Activated T-helper 2 cell treated with anti-CD3 and anti-CD28 coated beads, Interferon-gamma antibody, Interleukin-2, Interleukin-4, amounts not matched to agents 10 μg/mL and 5 μg/mL and 100 μg/mL, durations not matched to agents 14 hours and 24 hours and 36 hours (primary cell): Measurements from ENCODE around the gene PAQR3. TPM values are rescaled to one million over a fixed set of nuclear protein-coding genes. Genes with fewer than 3 reads are reported as not detected.
"Not testable (repeated sequence)": the region's sequence is repeated elsewhere in the genome, so short reads cannot be mapped to it uniquely, and the experiment has no call there.

Source experiments
- DNase-seq: peaks from one replicate; pipeline ENCODE4 v3.0.0; 2021; ENCODE audit warnings: low spot score
- H3K27ac Mint-ChIP-seq: one replicate; pipeline ENCODE4 v1.8.0; 2021; ENCODE audit warnings: mixed read lengths
- H3K27me3 Mint-ChIP-seq: one replicate; pipeline ENCODE4 v1.8.0; 2021; ENCODE audit warnings: low read depth, mixed read lengths
- H3K36me3 Mint-ChIP-seq: one replicate; pipeline ENCODE4 v1.8.0; 2021; ENCODE audit warnings: low read depth, mixed read lengths
- H3K4me1 Mint-ChIP-seq: one replicate; pipeline ENCODE4 v1.8.0; 2021; ENCODE audit warnings: low read depth, mixed read lengths
- H3K4me3 Mint-ChIP-seq: one replicate; pipeline ENCODE4 v1.8.0; 2021; ENCODE audit warnings: low read depth, mild to moderate bottlenecking, moderate library complexity, mixed read lengths
- H3K9me3 Mint-ChIP-seq: one replicate; pipeline ENCODE4 v1.8.0; 2021; ENCODE audit warnings: mixed read lengths
- intact Hi-C: fragments of 100-400 bp; cut with micrococcal nuclease; formaldehyde crosslinking; loops from one replicate; pipeline ENCODE4 v1.15.1; 2023
- total RNA-seq: library from RNA; stranded (reverse); gene quantifications from 2 replicates; pipeline ENCODE4 v1.2.3, GENCODE V29; 2022

PAQR3 gene
- total RNA-seq, 1 donor from 2014 or later, result 11.0 TPM

DNA sequence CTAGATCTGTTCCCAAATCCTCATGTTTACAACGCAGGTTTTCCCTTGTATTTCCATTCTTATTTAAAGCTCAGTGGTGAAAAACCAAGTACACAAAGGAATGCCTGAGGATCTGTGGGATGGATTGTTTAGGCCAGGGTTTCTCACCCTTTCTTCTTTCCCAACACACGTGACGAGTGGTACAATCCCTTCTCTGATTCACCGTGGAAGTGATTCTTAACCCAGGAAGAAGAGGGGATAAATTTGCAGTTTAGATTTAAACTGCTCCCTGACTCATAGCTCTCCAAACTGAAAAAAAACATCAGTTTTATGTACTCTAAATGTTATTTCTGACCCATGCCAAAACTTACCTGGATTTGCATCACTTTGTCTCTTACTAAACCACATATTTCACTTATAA is 17.0 kb downstream of the PAQR3 start:
- H3K27ac Mint-ChIP-seq, result no peak overlapping the region
- peaks cover 6% of the 10 kb centered on the region for H3K4me1 Mint-ChIP-seq
- no peaks in the 10 kb centered on the region for H3K9me3 Mint-ChIP-seq
- H3K27me3 Mint-ChIP-seq, result no peaks in the 10 kb centered on the region
- H3K36me3 Mint-ChIP-seq, result peaks cover 24% of the 10 kb centered on the region
- no peak overlapping the region for H3K4me3 Mint-ChIP-seq
- intact Hi-C loops, result no loop called here
- no peak for DNase-seq

- intact Hi-C loops, result no loop called here
- no peaks in the 10 kb centered on the region for H3K4me1 Mint-ChIP-seq
- no peak overlapping the region for H3K27ac Mint-ChIP-seq
- no peaks in the 10 kb centered on the region for H3K27me3 Mint-ChIP-seq
- no peak for DNase-seq
- no peak overlapping the region for H3K4me3 Mint-ChIP-seq
- H3K36me3 Mint-ChIP-seq, result peaks cover 28% of the 10 kb centered on the region
- no peaks in the 10 kb centered on the region for H3K9me3 Mint-ChIP-seq
These were observed 28.6 kb downstream of the PAQR3 start for GRCh38 chr4:78910612-78911011.

- peaks cover 23% of the 10 kb centered on the region for H3K36me3 Mint-ChIP-seq
- H3K27ac Mint-ChIP-seq, DNase-seq, H3K4me3 Mint-ChIP-seq, H3K9me3 Mint-ChIP-seq, H3K4me1 Mint-ChIP-seq, H3K27me3 Mint-ChIP-seq, intact Hi-C loops: not testable (repeated sequence)
These were observed 30.3 kb downstream of the PAQR3 start for GRCh38 chr4:78908974-78909373.

DNA sequence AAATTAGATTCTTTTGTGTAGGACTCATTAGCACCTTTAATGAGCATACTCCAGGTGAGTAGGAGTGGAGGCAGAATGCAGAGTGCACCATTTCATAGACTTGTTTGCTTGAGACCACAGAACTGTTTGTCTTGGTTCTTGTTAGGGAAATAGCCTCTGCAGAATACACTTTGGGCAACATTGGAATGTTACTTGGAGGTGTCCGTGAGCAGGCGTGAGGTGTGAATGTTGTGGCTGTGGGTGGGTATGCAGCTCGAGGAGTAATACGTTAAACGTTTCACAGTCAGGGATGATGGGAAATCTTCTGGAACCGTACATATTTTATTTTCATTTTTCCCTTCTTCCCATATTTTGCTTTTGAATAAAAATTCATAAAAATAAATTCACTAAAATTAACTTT is 31.6 kb downstream of the PAQR3 start:
- intact Hi-C loops, result no loop called here
- no peak overlapping the region for H3K4me3 Mint-ChIP-seq
- H3K4me1 Mint-ChIP-seq, result no peaks in the 10 kb centered on the region
- no peak for DNase-seq
- peaks cover 21% of the 10 kb centered on the region for H3K36me3 Mint-ChIP-seq
- no peak overlapping the region for H3K27ac Mint-ChIP-seq
- H3K9me3 Mint-ChIP-seq, result no peaks in the 10 kb centered on the region
- no peaks in the 10 kb centered on the region for H3K27me3 Mint-ChIP-seq

DNA sequence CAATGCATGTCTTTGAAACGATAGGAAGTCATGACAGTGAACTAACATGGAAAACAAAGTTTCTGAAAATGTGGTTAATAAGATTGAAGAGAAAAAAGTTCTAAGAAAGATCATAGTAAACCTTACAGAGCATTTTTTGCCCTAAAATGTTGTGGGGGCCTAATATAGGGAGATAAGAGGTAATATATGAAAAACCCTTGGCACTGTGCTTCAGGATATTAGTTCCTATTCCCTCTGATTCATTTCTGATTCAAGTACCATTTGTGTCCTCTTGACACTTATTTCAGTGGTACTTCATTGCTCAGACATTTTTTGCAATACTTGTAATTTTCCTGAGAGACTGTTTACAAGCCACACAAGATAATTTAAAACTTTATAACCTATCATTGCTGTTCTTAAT is 35.1 kb downstream of the PAQR3 start:
- no peak for DNase-seq
- no peak overlapping the region for H3K27ac Mint-ChIP-seq
- H3K4me1 Mint-ChIP-seq, result no peaks in the 10 kb centered on the region
- no peaks in the 10 kb centered on the region for H3K36me3 Mint-ChIP-seq
- intact Hi-C loops, result no loop called here
- H3K4me3 Mint-ChIP-seq, result no peak overlapping the region
- no peaks in the 10 kb centered on the region for H3K9me3 Mint-ChIP-seq
- no peaks in the 10 kb centered on the region for H3K27me3 Mint-ChIP-seq

- no peaks in the 10 kb centered on the region for H3K9me3 Mint-ChIP-seq
- H3K4me3 Mint-ChIP-seq, result no peak overlapping the region
- no peak overlapping the region for H3K27ac Mint-ChIP-seq
- H3K27me3 Mint-ChIP-seq, result no peaks in the 10 kb centered on the region
- no peak for DNase-seq
- intact Hi-C loops, result no loop called here
- no peaks in the 10 kb centered on the region for H3K4me1 Mint-ChIP-seq
- H3K36me3 Mint-ChIP-seq, result no peaks in the 10 kb centered on the region
These were observed 36.9 kb downstream of the PAQR3 start for GRCh38 chr4:78902298-78902697.

DNA sequence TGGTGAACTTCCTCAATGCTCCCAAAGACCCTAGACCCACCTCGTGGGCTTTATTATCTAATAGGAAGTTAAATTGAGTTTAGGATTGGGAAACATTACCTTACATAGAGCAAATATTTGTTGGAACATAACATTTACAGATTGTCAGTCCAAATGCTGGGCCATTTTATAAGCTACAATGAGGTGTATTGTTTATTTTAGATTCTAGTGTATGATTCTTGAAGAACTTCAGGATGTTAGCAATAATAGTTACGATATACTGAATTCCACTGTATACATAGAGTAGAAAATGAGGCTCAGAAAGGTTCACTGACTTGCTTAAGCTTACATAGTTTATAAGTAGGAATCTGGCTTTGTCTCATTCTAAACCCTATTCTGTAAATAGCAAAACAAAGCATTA is 37.4 kb downstream of the PAQR3 start:
- Mint-ChIP-seq H3K36me3 (no peaks in the 10 kb centered on the region), H3K27ac (no peak overlapping the region), H3K9me3 (no peaks in the 10 kb centered on the region), H3K4me3 (no peak overlapping the region), H3K27me3 (no peaks in the 10 kb centered on the region), H3K4me1 (no peaks in the 10 kb centered on the region)
- no peak for DNase-seq
- intact Hi-C loops, result no loop called here

DNA sequence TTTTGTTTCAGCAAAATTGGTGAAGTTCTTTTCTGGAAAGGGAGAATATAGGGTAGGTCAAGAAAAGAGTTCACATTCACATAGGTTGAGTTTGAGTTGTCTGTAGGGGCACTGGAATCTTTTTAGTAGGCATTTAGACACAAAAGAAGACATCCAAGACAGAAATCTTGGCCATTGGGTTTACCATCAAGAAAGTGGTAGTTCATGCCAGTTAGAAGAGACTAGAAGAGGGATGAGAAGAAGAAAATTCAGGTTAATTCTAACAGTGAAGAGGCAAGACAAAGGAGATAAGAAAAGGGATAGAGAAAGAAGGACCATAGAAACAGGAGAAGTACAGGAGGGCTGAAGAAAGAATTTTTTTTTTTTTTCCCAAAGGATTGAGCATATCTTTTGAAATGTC is 39.9 kb downstream of the PAQR3 start:
- Mint-ChIP-seq H3K4me1 (no peaks in the 10 kb centered on the region), H3K4me3 (no peak overlapping the region), H3K36me3 (peaks cover 2% of the 10 kb centered on the region), H3K27me3 (no peaks in the 10 kb centered on the region), H3K9me3 (no peaks in the 10 kb centered on the region), H3K27ac (no peak overlapping the region)
- no peak for DNase-seq
- intact Hi-C loops, result no loop called here

DNA sequence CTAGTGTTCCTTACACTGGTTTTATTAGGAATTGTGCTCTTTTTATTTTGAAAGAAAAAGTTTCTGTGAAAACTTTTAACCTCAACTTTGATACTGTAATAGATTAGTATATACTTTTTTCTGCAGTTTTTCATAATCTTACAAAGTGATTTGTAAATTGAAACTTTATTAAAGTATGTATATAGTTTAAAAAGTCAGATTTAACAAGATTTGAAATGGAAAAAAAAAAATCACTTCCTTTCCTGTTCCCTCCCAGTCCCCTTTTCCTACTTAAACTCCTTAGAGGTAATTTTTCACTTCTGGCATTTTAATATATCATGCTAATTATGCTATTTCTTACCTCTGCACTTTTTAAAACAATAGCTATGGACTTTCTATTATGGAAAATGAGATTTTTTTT is 49.3 kb downstream of the PAQR3 start:
- H3K4me1 Mint-ChIP-seq, result peaks cover 6% of the 10 kb centered on the region
- H3K4me3 Mint-ChIP-seq, result no peak overlapping the region
- H3K9me3 Mint-ChIP-seq, result no peaks in the 10 kb centered on the region
- no peak for DNase-seq
- no peak overlapping the region for H3K27ac Mint-ChIP-seq
- H3K27me3 Mint-ChIP-seq, result no peaks in the 10 kb centered on the region
- intact Hi-C loops, result loop anchor here (2.0 kb wide), 1 partner anchor 25 kb away; no protein-coding TSS in a partner anchor
- peaks cover 10% of the 10 kb centered on the region for H3K36me3 Mint-ChIP-seq

DNA sequence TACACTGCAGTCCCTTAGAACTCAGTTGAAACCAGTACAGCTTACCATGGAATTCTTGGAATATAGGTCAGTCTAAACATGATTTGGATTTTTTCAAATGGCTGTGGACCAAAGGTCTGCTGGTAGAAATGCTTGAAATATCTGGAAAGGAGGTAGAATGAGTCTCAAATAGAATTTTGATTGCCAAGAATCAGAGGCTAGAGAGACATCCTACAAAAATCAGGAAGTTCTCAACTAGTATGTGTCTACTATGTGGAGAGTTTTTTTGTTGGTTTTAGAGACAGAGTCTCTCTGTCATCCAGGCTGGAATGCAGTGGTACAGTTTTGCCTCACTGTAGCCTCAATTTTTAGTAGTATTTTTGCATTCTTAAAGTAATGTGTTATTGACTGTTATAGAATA is 53.6 kb downstream of the PAQR3 start:
- Mint-ChIP-seq H3K27me3 (no peaks in the 10 kb centered on the region), H3K4me3 (no peak overlapping the region), H3K36me3 (peaks cover 10% of the 10 kb centered on the region), H3K4me1 (peaks cover 6% of the 10 kb centered on the region), H3K27ac (no peak overlapping the region), H3K9me3 (no peaks in the 10 kb centered on the region)
- intact Hi-C loops, result no loop called here
- no peak for DNase-seq

DNA sequence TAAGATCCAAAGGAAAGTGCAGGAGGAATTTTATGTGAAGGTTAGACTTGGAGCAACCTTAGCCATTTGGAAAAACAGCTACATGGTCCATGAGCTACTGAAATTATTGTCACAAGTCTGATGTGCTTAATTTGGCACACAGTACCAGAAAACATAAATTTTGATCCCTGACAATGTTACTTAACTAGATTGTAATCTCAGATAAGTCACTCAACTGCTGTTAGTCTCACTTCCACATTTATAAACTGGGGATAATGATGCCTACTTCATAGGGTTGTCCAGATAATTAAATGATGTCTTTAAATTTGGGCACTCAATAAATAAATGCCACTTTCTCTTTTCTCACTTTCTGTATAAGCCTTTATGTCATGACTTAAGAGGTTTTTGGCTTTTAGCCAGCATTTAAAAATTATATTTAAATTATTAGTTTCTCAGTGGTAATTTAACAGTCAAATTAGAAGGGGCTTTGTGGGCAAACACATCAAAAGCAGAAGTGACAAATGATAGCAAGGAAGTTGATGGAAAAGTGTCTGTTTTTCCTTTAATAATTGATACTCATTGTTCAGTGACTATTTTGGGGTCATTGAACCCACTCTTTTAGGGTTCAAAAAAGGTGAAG is 58.3 kb downstream of the PAQR3 start:
- H3K27me3 Mint-ChIP-seq, result no peaks in the 10 kb centered on the region
- no peak overlapping the region for H3K27ac Mint-ChIP-seq
- no peaks in the 10 kb centered on the region for H3K9me3 Mint-ChIP-seq
- no peaks in the 10 kb centered on the region for H3K4me1 Mint-ChIP-seq
- intact Hi-C loops, result no loop called here
- H3K4me3 Mint-ChIP-seq, result no peak overlapping the region
- no peak for DNase-seq
- H3K36me3 Mint-ChIP-seq, result no peaks in the 10 kb centered on the region

DNA sequence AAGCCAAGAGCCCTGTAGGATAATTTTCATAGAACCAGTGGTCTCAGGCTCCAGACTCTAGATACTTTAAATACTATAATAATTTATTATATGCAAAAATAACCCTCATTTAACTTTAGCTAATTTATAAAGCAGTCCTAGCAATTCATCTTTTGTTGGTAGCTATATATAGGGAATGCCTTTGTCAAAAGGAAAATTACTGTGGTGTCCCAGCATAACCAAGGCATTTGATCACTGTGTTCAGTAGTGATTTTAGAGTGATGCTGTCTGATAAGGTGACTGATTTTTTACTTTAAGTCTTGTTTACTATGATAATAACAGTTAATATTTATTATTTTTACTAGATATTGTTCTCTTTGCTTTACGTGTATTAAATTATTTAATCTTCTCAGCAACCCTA is 61.2 kb downstream of the PAQR3 start:
- H3K9me3 Mint-ChIP-seq, result no peaks in the 10 kb centered on the region
- H3K4me1 Mint-ChIP-seq, result no peaks in the 10 kb centered on the region
- intact Hi-C loops, result no loop called here
- no peak overlapping the region for H3K27ac Mint-ChIP-seq
- DNase-seq, result no peak
- H3K27me3 Mint-ChIP-seq, result no peaks in the 10 kb centered on the region
- no peak overlapping the region for H3K4me3 Mint-ChIP-seq
- H3K36me3 Mint-ChIP-seq, result peaks cover 3% of the 10 kb centered on the region

DNA sequence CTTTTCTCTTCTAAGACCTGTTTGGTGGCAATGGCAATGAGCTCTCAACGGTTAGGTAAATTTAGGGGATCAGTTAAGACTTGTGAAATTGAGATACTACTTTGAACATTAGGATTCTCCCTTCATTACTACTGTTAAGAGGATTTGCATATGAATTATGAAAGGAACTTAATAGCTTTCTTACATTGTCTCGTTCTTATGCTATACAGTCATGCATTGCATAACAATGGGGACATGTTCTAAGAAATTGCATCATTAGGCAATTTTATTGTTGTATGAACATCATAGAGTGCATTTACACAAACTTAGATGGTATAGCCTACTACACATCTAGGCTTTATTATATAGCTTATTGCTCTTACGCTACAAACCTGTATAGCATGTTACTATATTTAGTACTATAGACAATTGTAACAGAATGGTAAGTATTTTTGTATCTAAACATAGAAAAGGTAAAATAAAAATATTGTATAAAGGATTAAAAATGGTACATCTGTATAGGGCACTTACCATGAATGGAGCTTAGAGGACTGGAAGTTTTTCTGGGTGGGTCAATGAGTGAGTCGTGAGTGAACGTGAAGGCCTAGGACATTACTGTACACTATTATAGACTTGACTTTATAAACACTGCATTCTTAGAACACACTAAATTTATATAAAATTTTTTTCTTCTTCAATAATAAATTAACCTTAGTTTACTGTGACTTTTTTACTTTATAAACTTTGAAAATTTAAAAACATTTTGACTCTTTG is 62.5 kb downstream of the PAQR3 start:
- intact Hi-C loops, result no loop called here
- H3K36me3 Mint-ChIP-seq, result peaks cover 15% of the 10 kb centered on the region
- H3K9me3 Mint-ChIP-seq, result no peaks in the 10 kb centered on the region
- no peaks in the 10 kb centered on the region for H3K27me3 Mint-ChIP-seq
- H3K4me1 Mint-ChIP-seq, result no peaks in the 10 kb centered on the region
- no peak for DNase-seq
- no peak overlapping the region for H3K4me3 Mint-ChIP-seq
- no peak overlapping the region for H3K27ac Mint-ChIP-seq
